ENCODE data around the gene GAL3ST3.

GRCh38 chr11:66068154-66068821 is 19.3 kb upstream of the GAL3ST3 start:
- TF ChIP-seq CTCF (IDR thresholded peaks at IDR 0.05), result peak; percentile 82 to 95 (median 91)
- TF ChIP-seq POLR2AphosphoS5 (IDR thresholded peaks at IDR 0.05), result no peak
- TF ChIP-seq POLR2A (IDR thresholded peaks at IDR 0.05), result no peak
